ENCODE results near the gene NCAPG.

GRCh38 chr4:17769406-17770174 is 41.2 kb upstream of the NCAPG start:
- TF ChIP-seq, protein P1, sequence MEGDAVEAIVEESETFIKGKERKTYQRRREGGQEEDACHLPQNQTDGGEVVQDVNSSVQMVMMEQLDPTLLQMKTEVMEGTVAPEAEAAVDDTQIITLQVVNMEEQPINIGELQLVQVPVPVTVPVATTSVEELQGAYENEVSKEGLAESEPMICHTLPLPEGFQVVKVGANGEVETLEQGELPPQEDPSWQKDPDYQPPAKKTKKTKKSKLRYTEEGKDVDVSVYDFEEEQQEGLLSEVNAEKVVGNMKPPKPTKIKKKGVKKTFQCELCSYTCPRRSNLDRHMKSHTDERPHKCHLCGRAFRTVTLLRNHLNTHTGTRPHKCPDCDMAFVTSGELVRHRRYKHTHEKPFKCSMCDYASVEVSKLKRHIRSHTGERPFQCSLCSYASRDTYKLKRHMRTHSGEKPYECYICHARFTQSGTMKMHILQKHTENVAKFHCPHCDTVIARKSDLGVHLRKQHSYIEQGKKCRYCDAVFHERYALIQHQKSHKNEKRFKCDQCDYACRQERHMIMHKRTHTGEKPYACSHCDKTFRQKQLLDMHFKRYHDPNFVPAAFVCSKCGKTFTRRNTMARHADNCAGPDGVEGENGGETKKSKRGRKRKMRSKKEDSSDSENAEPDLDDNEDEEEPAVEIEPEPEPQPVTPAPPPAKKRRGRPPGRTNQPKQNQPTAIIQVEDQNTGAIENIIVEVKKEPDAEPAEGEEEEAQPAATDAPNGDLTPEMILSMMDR (conservative IDR thresholded peaks at IDR 0.05 in 1 of 2, IDR thresholded peaks at IDR 0.05 in 1 of 2; ENCODE audit: low read depth in 1 of 2, low read length in 2 of 2): no peak
- TF ChIP-seq EZH2 (IDR thresholded peaks at IDR 0.05; ENCODE audit: low read length, missing control alignments): no peak
